Mucosa of descending colon (tissue), 3 donors: ENCODE results near the gene TIGD6. TPM values are rescaled to one million over a fixed set of nuclear protein-coding genes. Genes with fewer than 3 reads are reported as not detected.
A peak's percentile ranks its signal among the peaks of the same experiment; 100 is the strongest.

Experiments used
- ATAC-seq: fragments of 200-7000 bp; cut with Tn5 transposase; one replicate; pipeline ENCODE4 v1.9.1; 2020; ENCODE audit warnings: mild to moderate bottlenecking, moderate library complexity
- DNase-seq, 3 donors: peaks; one replicate each; pipeline ENCODE4 v3.0.0-alpha.2; 2020
- H3K36me3 ChIP-seq: fragments of 200-600 bp; one replicate; pipeline ENCODE4 v1.8.0; 2021; ENCODE audit warnings: low read depth, mild to moderate bottlenecking
- H3K4me1 ChIP-seq: fragments of 200-600 bp; one replicate; pipeline ENCODE4 v1.8.0; 2021; ENCODE audit warnings: low read depth, mild to moderate bottlenecking
- H3K4me3 ChIP-seq: fragments of 200-600 bp; one replicate; pipeline ENCODE4 v1.8.0; 2021; ENCODE audit warnings: mild to moderate bottlenecking
- H3K9me3 ChIP-seq: fragments of 200-600 bp; one replicate; pipeline ENCODE4 v1.8.0; 2021; ENCODE audit warnings: mild to moderate bottlenecking
- intact Hi-C, 2 donors: fragments of 100-400 bp; cut with DNase I in 1 of 2; cut with micrococcal nuclease in 1 of 2; formaldehyde crosslinking; loops; one replicate each; pipeline versions ENCODE4 v1.11.0 to v1.11.1; 2022; cut with DNase I, micrococcal nuclease
- total RNA-seq, 3 donors: library from RNA; stranded (reverse); fragmentation: NEBNext Ultra II Directional in 2 of 3; extraction: Animal tissue kit (Norgen Biotek cat#: 25700) in 2 of 3; gene quantifications; one replicate each; pipeline versions ENCODE4 v1.2.1 to v1.2.4, GENCODE V29; 2021 to 2023
- TF ChIP-seq, protein P1 (sequence below): fragments of 200-600 bp; IDR thresholded peaks from one replicate; pipeline ENCODE4 v1.8.0; 2022; ENCODE audit warnings: antibody characterized with exemption, mild to moderate bottlenecking
- donor health status: DM: no; HTN: no; CAD: no; lungs with moderate emphysema.
- donor health status: DM: no; HTN: no; CAD: no.
- donor health status: DM: no; HTN: yes; CAD: no.

The TIGD6 gene
- total RNA-seq, 3 donors from 2014 or later: 3.0 to 4.3 (median 4.2) TPM

DNA sequence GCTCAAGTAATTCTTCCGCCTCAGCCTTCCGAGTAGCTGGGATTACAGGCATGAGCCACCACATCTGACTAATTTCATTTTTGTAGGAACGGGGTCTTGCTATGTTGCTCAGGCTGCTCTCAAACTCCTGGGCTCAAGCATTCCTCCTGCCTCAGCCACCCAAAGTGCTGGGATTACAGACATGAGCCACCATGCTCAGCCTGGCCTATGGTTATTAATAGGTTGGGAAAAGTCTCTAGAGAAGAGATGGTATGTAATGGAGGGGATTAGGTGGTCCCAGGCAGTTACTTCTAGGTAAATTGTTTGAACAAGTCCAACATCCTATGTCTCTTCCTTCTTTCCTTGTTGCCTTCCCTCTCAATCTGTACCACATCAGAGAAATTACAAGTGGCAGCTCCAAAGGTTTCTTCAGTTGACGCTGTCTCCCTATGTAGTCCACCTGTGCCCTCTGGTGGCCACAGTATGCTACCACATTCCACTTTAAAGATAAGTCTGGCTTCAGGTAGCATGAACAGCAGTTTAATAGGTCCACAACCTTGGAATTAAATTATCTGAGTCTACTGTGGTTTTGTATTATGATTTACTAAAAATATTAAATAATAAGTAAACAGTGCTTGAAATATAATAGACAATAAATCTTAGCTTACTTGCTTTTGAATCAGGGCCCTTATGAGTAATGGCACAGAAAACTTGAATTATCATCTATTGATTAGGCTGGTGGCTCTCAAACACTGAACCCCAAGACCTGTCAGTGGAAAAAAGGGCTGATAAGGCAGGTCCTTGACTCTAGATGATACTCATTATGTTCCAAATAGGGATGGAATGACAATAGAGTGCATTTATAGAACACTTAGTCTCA lies 9.7 kb downstream of the TIGD6 start:
- no peaks in the 10 kb centered on the region for H3K4me1 ChIP-seq
- intact Hi-C loops: loop anchor here (10.0 kb wide), 2 partner anchors 156 to 356 kb away; no protein-coding TSS in a partner anchor
- H3K4me3 ChIP-seq: no peak overlapping the region
- H3K9me3 ChIP-seq: no peaks in the 10 kb centered on the region
- TF ChIP-seq, protein P1, sequence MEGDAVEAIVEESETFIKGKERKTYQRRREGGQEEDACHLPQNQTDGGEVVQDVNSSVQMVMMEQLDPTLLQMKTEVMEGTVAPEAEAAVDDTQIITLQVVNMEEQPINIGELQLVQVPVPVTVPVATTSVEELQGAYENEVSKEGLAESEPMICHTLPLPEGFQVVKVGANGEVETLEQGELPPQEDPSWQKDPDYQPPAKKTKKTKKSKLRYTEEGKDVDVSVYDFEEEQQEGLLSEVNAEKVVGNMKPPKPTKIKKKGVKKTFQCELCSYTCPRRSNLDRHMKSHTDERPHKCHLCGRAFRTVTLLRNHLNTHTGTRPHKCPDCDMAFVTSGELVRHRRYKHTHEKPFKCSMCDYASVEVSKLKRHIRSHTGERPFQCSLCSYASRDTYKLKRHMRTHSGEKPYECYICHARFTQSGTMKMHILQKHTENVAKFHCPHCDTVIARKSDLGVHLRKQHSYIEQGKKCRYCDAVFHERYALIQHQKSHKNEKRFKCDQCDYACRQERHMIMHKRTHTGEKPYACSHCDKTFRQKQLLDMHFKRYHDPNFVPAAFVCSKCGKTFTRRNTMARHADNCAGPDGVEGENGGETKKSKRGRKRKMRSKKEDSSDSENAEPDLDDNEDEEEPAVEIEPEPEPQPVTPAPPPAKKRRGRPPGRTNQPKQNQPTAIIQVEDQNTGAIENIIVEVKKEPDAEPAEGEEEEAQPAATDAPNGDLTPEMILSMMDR: peak; percentile 82
- H3K36me3 ChIP-seq: no peaks in the 10 kb centered on the region
- ATAC-seq: peak; percentile 97
- peak in 2 of 3 donors; percentile 71 to 86 for DNase-seq

GRCh38 chr5:149988126-149988525 lies 12.3 kb downstream of the TIGD6 start:
- Histone ChIP-seq H3K4me3 (no peak overlapping the region), H3K36me3 (no peaks in the 10 kb centered on the region), H3K9me3 (no peaks in the 10 kb centered on the region), H3K4me1 (no peaks in the 10 kb centered on the region)
- intact Hi-C loops: loop anchor here in 1 of 2 donors (10.0 kb wide), 1 partner anchor 353 kb away; no protein-coding TSS in a partner anchor
- TF ChIP-seq, protein P1: no peak
- no peak for DNase-seq
- no peak for ATAC-seq

- DNase-seq (no peak), ATAC-seq (no peak)
- H3K4me1 ChIP-seq: no peaks in the 10 kb centered on the region
- TF ChIP-seq, protein P1: no peak
- intact Hi-C loops: loop anchor here in 1 of 2 donors (10.0 kb wide), 1 partner anchor 348 kb away; no protein-coding TSS in a partner anchor
- no peaks in the 10 kb centered on the region for H3K36me3 ChIP-seq
- H3K4me3 ChIP-seq: no peak overlapping the region
- no peaks in the 10 kb centered on the region for H3K9me3 ChIP-seq
These were observed 17.9 kb downstream of the TIGD6 start for GRCh38 chr5:149982505-149982904.

- no peak for DNase-seq
- TF ChIP-seq, protein P1: no peak
- Histone ChIP-seq H3K4me1 (no peaks in the 10 kb centered on the region), H3K4me3 (no peak overlapping the region), H3K36me3 (no peaks in the 10 kb centered on the region), H3K9me3 (no peaks in the 10 kb centered on the region)
- intact Hi-C loops: loop anchor here in 1 of 2 donors (10.0 kb wide), 1 partner anchor 346 kb away; no protein-coding TSS in a partner anchor
- no peak for ATAC-seq
These were observed 19.2 kb downstream of the TIGD6 start for GRCh38 chr5:149981206-149981605.

DNA sequence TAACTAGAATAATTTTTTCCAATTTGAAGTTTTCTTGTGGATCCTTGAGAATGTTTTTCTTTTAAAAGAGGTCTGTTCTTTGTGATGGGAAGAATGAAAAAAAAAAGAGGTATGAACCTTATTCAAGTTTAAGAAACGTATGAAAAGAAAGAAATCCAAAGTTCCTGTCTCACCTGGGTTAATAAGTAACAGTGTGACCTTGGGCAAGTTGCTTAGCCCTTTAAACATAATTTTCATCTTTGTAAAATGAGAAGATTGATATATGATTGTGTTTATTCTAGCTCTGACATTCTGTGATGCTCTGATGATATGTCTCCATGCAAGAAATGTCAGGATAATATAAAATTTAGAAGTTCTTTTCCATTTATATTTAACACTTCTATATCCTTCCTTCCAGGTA lies 20.6 kb downstream of the TIGD6 start:
- ATAC-seq: peak; percentile 31
- Histone ChIP-seq H3K9me3 (no peaks in the 10 kb centered on the region), H3K4me3 (no peak overlapping the region), H3K4me1 (no peaks in the 10 kb centered on the region), H3K36me3 (no peaks in the 10 kb centered on the region)
- no peak for DNase-seq
- intact Hi-C loops: loop anchor here in 1 of 2 donors (10.0 kb wide), 1 partner anchor 345 kb away; no protein-coding TSS in a partner anchor
- TF ChIP-seq, protein P1: no peak
